Measurements from ENCODE around the gene SUGP1. TPM values are rescaled to one million over a fixed set of nuclear protein-coding genes. Genes with fewer than 3 reads are reported as not detected.

Gene SUGP1
- total RNA-seq, 2 donors from 2014 or later: 51.1 to 53.5 TPM

GRCh38 chr19:19274716-19275565 is 45.4 kb downstream of the SUGP1 start:
- intact Hi-C loops (cut with DNase I): no loop called here
- Histone ChIP-seq H3K27me3 (replicated peaks; ENCODE audit: insufficient read depth) (no peaks in the 10 kb centered on the region), H3K27ac (no peak overlapping the region), H3K9me3 (no peaks in the 10 kb centered on the region), H3K4me1 (replicated peaks) (no peaks in the 10 kb centered on the region), H3K4me3 (no peak overlapping the region), H3K36me3 (peaks cover 0 to 8% of the 10 kb centered on the region in 2 donors)
- WGBS: 64% methylated on average over 9 of the region's 9 CpGs
- DNase-seq (ENCODE audit: low spot score): no peak
- TF ChIP-seq POLR2AphosphoS5 (IDR thresholded peaks at IDR 0.05): no peak
- no peak for TF ChIP-seq POLR2A (IDR thresholded peaks at IDR 0.05)
- TF ChIP-seq CTCF (IDR thresholded peaks at IDR 0.05): no peak

GRCh38 chr19:19274146-19274545 is 46.2 kb downstream of the SUGP1 start:
- no peak for TF ChIP-seq CTCF (IDR thresholded peaks at IDR 0.05)
- no peak for TF ChIP-seq POLR2AphosphoS5 (IDR thresholded peaks at IDR 0.05)
- TF ChIP-seq POLR2A (IDR thresholded peaks at IDR 0.05): no peak
- no peak overlapping the region for H3K4me3 ChIP-seq
- intact Hi-C loops (cut with DNase I): no loop called here
- DNase-seq (ENCODE audit: low spot score): no peak
- H3K36me3 ChIP-seq: peaks cover 0 to 8% of the 10 kb centered on the region in 2 donors
- H3K9me3 ChIP-seq: no peaks in the 10 kb centered on the region
- WGBS: 77% methylated on average over 8 of the region's 8 CpGs
- no peak overlapping the region for H3K27ac ChIP-seq
- H3K4me1 ChIP-seq (replicated peaks): no peaks in the 10 kb centered on the region
- no peaks in the 10 kb centered on the region for H3K27me3 ChIP-seq (replicated peaks; ENCODE audit: insufficient read depth)

- H3K4me1 ChIP-seq (replicated peaks): no peaks in the 10 kb centered on the region
- H3K4me3 ChIP-seq: no peak overlapping the region
- intact Hi-C loops (cut with DNase I): no loop called here
- no peak overlapping the region for H3K27ac ChIP-seq
- no peaks in the 10 kb centered on the region for H3K36me3 ChIP-seq
- H3K27me3 ChIP-seq (replicated peaks; ENCODE audit: insufficient read depth): no peaks in the 10 kb centered on the region
- WGBS: 94% methylated on average over 8 of the region's 8 CpGs
- no peaks in the 10 kb centered on the region for H3K9me3 ChIP-seq
- TF ChIP-seq CTCF (IDR thresholded peaks at IDR 0.05): no peak
- no peak for TF ChIP-seq POLR2A (IDR thresholded peaks at IDR 0.05)
- TF ChIP-seq POLR2AphosphoS5 (IDR thresholded peaks at IDR 0.05): no peak
- no peak for DNase-seq (ENCODE audit: low spot score)
These were observed 48.3 kb downstream of the SUGP1 start for GRCh38 chr19:19271828-19272599.

- DNase-seq (ENCODE audit: low spot score): no peak
- no peaks in the 10 kb centered on the region for H3K27me3 ChIP-seq (replicated peaks; ENCODE audit: insufficient read depth)
- intact Hi-C loops (cut with DNase I): no loop called here
- WGBS: 92% methylated on average over 8 of the region's 8 CpGs
- no peak overlapping the region for H3K4me3 ChIP-seq
- H3K36me3 ChIP-seq: no peaks in the 10 kb centered on the region
- TF ChIP-seq POLR2AphosphoS5 (IDR thresholded peaks at IDR 0.05) (no peak), CTCF (IDR thresholded peaks at IDR 0.05) (no peak), POLR2A (IDR thresholded peaks at IDR 0.05) (no peak)
- no peaks in the 10 kb centered on the region for H3K4me1 ChIP-seq (replicated peaks)
- no peak overlapping the region for H3K27ac ChIP-seq
- H3K9me3 ChIP-seq: no peaks in the 10 kb centered on the region
These were observed 49.3 kb downstream of the SUGP1 start for GRCh38 chr19:19270749-19271571.
